GM21737 (cell line): ENCODE measurements around the gene LRRC57.
A peak's percentile ranks its signal among the peaks of the same experiment; 100 is the strongest.
"Not testable (repeated sequence)": the region's sequence is repeated elsewhere in the genome, so short reads cannot be mapped to it uniquely, and the experiment has no call there.

Source experiments
- ATAC-seq: cut with Tn5 transposase; IDR thresholded peaks from one replicate; pipeline ENCODE4 v1.9.1; 2021; ENCODE audit warnings: mild to moderate bottlenecking, moderate library complexity; ENCODE audit not compliant: unreplicated experiment

The LRRC57 gene

DNA sequence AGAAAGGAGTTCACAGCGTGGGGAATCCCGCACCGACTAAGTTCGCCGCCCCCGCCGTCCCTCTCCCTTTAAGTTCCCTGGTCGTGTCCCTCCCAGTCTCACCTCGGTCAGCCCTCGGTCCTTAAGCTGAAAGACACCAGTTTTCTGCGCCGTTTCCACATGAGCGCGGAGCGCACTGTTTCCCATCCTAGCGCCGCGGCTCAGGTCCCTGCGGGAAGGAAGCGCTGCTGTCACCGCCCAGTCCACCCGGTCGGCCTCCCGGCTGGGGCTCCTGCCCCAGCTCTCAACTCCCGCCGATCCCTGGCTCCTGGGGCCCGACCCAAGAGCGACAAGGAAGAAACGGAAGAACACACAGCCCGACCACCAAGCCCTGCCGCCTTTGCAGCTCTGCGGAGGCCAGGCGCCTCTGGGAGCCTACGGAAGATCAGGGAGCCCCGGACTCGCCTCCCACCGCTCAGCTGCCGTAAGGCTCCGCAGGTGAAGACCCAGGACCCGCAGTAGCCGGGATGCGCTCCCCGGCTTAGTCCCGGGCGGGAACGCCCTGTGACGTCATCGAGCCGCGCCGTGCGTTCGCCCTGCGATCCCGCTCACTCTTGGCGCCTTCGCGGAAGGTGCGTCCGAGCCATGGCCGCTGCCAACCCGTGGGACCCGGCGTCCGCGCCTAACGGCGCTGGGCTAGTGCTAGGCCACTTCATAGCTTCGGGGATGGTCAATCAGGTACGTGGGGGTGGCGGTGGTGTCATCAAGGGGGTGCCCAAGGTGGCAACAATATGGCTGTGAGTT is at the start of gene LRRC57, which contains the start of gene HAUS2:
Gene LRRC57 (minus strand): TSS at position 545 of the 783 bp plus-strand sequence. CDS start 359 bp downstream, at position 186.
Gene HAUS2 (plus strand): TSS at position 590 of the 783 bp plus-strand sequence. CDS start 35 bp downstream, at position 625.
- peak; percentile 65 for ATAC-seq

DNA sequence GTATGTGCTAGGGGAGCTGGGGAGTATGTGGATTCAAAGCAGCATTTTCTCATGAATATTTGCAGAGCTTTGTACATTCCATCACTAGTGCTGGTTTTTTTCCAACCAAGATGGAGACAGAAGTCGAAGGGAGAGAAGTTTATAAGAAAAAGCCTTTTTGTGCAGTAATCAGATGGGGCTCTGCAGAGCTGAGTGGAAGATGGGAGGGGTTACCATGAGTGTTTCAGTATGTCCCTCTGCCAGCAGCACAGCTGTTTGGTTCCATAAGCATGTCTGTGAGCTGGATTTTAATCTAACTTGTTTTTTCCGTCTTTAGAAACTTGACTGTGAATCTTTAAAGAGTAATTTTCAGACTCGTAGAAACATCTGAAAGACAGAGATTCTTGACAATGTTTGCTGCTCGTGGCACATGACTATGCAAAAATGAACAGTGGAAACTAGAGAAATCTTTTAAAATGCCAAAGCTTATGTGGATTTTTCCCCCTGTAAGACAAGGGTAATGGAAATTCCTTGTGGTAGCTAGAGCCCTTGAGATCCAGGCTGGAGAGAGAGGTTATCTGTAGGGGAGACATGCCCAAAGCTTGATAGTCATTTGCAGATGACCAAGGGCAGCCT is 47.1 kb upstream of the LRRC57 start:
- ATAC-seq, result no peak

- ATAC-seq, result no peak
Observed at GRCh38 chr15:42594095-42594494, 45.5 kb upstream of the LRRC57 start.

- no peak for ATAC-seq
Observed at GRCh38 chr15:42593143-42593542, 44.5 kb upstream of the LRRC57 start.

GRCh38 chr15:42592716-42593115 is 44.1 kb upstream of the LRRC57 start:
- ATAC-seq, result no peak

GRCh38 chr15:42591238-42591934 is 42.8 kb upstream of the LRRC57 start:
- ATAC-seq, result no peak

DNA sequence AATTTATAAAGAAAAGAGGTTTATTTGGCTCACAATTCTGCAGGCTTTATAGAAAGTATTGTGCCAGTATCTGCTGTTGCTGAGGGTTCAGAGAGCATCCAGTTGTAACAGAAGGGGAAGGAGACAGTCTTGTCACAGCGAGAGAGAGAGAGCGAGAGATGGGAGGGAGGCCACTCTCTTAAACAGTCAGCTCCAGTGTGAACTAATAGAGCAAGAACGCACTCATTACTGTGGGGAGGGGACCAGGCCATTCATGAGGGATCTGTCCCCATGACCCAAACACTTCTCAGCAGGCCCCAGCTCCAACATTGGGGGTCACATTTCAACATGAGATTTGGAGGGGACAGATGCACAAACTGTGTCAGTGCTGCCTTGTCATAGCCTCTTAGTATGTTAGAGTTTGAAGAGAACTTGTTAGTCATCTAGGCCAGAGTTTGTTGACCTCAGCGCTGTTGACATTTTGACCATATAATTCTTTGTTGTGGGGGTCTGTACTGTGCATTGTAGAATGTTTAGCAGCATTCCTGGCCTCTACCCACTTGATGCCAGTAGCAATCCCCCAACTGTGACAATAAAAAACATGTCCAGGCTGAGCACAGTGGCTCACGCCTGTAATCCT is 42.1 kb upstream of the LRRC57 start:
- no peak for ATAC-seq

GRCh38 chr15:42584031-42584765 is 35.6 kb upstream of the LRRC57 start:
- ATAC-seq, result no peak

- no peak for ATAC-seq
Observed at GRCh38 chr15:42582569-42583375, 34.2 kb upstream of the LRRC57 start.

DNA sequence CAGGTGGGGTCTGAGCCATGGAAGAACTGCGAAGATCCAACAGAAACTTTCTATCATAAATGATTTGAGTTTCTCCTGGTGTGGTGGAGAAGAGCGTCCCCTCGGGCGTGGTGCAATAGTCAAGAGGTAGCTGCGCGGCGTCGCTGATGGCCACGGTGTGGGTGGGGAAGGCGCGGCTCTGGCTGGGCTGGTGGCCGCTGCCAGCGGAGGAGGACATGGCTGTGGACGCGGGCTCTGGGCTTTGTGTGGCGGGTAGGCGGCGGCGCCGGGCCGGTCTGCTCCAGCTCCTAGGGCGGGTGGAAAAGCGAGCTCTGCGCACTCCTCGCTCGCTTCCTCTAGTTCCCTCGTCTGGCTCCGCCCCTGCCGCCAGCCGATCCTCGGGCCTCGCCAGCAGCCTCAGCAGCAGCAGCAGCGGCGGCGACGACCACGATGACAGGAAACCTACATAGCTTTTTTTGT is 32.7 kb upstream of the LRRC57 start:
- ATAC-seq, result peak; percentile 72

GRCh38 chr15:42578984-42579537 is 30.5 kb upstream of the LRRC57 start:
- no peak for ATAC-seq

- no peak for ATAC-seq
Observed at GRCh38 chr15:42577514-42578031, 29.0 kb upstream of the LRRC57 start.

- ATAC-seq, result no peak
Observed at GRCh38 chr15:42576776-42577175, 28.2 kb upstream of the LRRC57 start.

- ATAC-seq, result no peak
Observed at GRCh38 chr15:42576040-42576594, 27.5 kb upstream of the LRRC57 start.

GRCh38 chr15:42575188-42576039 is 26.8 kb upstream of the LRRC57 start, which contains the start of gene STARD9:
TSS of gene STARD9 (plus strand) at chr15:42575606. CDS start at chr15:42575716, 110 bp downstream.
- ATAC-seq, result peak; percentile 92

- no peak for ATAC-seq
Observed at GRCh38 chr15:42558739-42559138, 10.1 kb upstream of the LRRC57 start.

DNA sequence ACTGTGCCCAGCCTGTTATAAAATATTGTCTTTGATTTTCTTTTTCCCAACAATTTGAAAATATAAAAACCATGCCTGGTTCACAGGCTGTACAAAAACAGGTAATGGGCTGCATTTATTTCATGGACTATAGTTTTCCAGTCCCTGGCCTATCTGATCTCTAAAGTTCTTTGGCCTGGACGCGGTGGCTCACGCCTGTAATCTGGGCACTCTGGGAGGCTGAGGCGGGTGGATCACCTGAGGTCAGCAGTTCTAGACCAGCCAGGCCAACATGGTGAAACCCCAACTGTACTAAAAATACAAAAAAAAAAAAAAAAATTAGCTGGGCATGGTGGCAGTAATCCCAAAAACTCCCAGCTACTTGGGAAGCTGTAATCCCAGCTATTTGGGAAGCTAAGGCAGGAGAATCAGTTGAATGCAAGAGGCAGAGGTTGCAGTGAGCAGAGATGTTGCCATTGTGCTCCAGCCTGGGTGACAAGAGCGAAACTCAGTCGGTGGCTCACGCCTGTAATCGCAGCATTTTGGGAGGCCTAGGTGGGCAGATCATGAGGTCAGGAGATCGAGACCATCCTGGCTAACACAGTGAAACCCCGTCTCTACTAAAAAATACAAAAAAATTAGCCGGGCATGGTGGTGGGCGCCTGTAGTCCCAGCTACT is 8.1 kb upstream of the LRRC57 start:
- not testable (repeated sequence) for ATAC-seq
